GM23338 (cell line): ENCODE results near the gene DSCAML1.

Experiments
- CREB1 ChIP-seq: fragments of 250-450 bp; sonication (Bioruptor Pico); IDR thresholded peaks from 2 replicates; pipeline ENCODE4 v1.5.0; 2020; ENCODE audit warnings: low read depth, mild to moderate bottlenecking, moderate library complexity
- CTCF ChIP-seq, 2 experiments: fragments of 200-600 bp in 1 of 2; sonication (generic) in 1 of 2; conservative IDR thresholded peaks; 2 replicates each; pipeline versions ENCODE4 v1.5.1 to v1.6.1; 2016 to 2017; ENCODE audit warnings: antibody characterized with exemption in 2 of 2, low read depth in 2 of 2, mild to moderate bottlenecking in 2 of 2, moderate library complexity in 1 of 2
- ETS1 ChIP-seq: IDR thresholded peaks from 2 replicates; pipeline ENCODE4 v1.6.1; 2016; ENCODE audit warnings: antibody characterized with exemption
- EZH2 ChIP-seq: fragments of 200-600 bp; sonication (generic); IDR thresholded peaks from one replicate; pipeline ENCODE4 v1.8.0; 2017; ENCODE audit warnings: antibody characterized with exemption, mild to moderate bottlenecking, low read depth; ENCODE audit not compliant: unreplicated experiment
- EZH2phosphoT487 ChIP-seq: fragments of 200-600 bp; sonication (generic); IDR thresholded peaks from one replicate; pipeline ENCODE4 v1.8.1; 2018; ENCODE audit warnings: antibody characterized with exemption; ENCODE audit not compliant: unreplicated experiment
- NANOG ChIP-seq: IDR thresholded peaks from 2 replicates; pipeline ENCODE4 v1.6.1; 2016; ENCODE audit warnings: antibody characterized with exemption, borderline replicate concordance
- POLR2AphosphoS5 ChIP-seq: IDR thresholded peaks from 2 replicates; pipeline ENCODE4 v1.6.1; 2016; ENCODE audit warnings: antibody characterized with exemption, low read depth
- REST ChIP-seq: IDR thresholded peaks from one replicate; pipeline ENCODE4 v1.6.1; 2018; ENCODE audit warnings: antibody characterized with exemption; ENCODE audit not compliant: unreplicated experiment
- ZNF331 ChIP-seq: fragments of 250-450 bp; sonication (Bioruptor Pico); IDR thresholded peaks from 2 replicates; pipeline ENCODE4 v1.5.0; 2020; ENCODE audit warnings: low read depth, mild to moderate bottlenecking, moderate library complexity

- TF ChIP-seq EZH2, result no peak
- no peak for TF ChIP-seq CTCF (conservative IDR thresholded peaks at IDR 0.05; ENCODE audit: low read depth in 2 of 2)
- no peak for TF ChIP-seq POLR2AphosphoS5
- TF ChIP-seq CREB1 (CRISPR knock-in tag), result no peak
- TF ChIP-seq REST, result no peak
- TF ChIP-seq NANOG, result no peak
- no peak for TF ChIP-seq ZNF331 (CRISPR knock-in tag)
- no peak for TF ChIP-seq EZH2phosphoT487
- TF ChIP-seq ETS1, result no peak
Observed at GRCh38 chr11:117510646-117511045, 286.4 kb downstream of the DSCAML1 start.
